CMK (cell line): Measurements from ENCODE around the gene ELK4.

Experiments
- DNase-seq: peaks from one replicate; pipeline ENCODE4 v3.0.0-alpha.2; 2010; ENCODE audit warnings: low read depth

The ELK4 gene

GRCh38 chr1:205631768-205632668, at the start of gene ELK4:
Gene ELK4, minus strand, starts transcription at chr1:205632011. Its CDS starts 8,129 bp downstream, at chr1:205623882.
- peak; percentile 98 for DNase-seq

- no peak for DNase-seq
Measured at GRCh38 chr1:205681364-205681763, 49.6 kb upstream of the ELK4 start.

GRCh38 chr1:205680073-205680851, 48.5 kb upstream of the ELK4 start, which contains the start of gene SLC45A3:
Gene SLC45A3, minus strand, starts transcription at chr1:205680509. Its CDS starts 15,853 bp downstream, at chr1:205664656.
- no peak for DNase-seq

GRCh38 chr1:205678286-205679111, 46.7 kb upstream of the ELK4 start:
- DNase-seq: peak; percentile 84

- DNase-seq: no peak
Measured at GRCh38 chr1:205677167-205677566, 45.4 kb upstream of the ELK4 start.

GRCh38 chr1:205676597-205676996, 44.8 kb upstream of the ELK4 start:
- no peak for DNase-seq

GRCh38 chr1:205676002-205676401, 44.2 kb upstream of the ELK4 start:
- no peak for DNase-seq

GRCh38 chr1:205675247-205675646, 43.4 kb upstream of the ELK4 start:
- no peak for DNase-seq

- no peak for DNase-seq
Measured at GRCh38 chr1:205672970-205673369, 41.2 kb upstream of the ELK4 start.

GRCh38 chr1:205672395-205672889, 40.6 kb upstream of the ELK4 start:
- DNase-seq: no peak

GRCh38 chr1:205670611-205671430, 39.0 kb upstream of the ELK4 start:
- no peak for DNase-seq

GRCh38 chr1:205670150-205670446, 38.3 kb upstream of the ELK4 start:
- no peak for DNase-seq

- DNase-seq: no peak
Measured at GRCh38 chr1:205669341-205670149, 37.7 kb upstream of the ELK4 start.

- no peak for DNase-seq
Measured at GRCh38 chr1:205668951-205669340, 37.1 kb upstream of the ELK4 start.

GRCh38 chr1:205667909-205668643, 36.3 kb upstream of the ELK4 start:
- DNase-seq: no peak

- no peak for DNase-seq
Measured at GRCh38 chr1:205666372-205667166, 34.8 kb upstream of the ELK4 start.

GRCh38 chr1:205665201-205666045, 33.6 kb upstream of the ELK4 start:
- DNase-seq: no peak
